ENCODE measurements around the gene SFT2D1.
A peak's percentile ranks its signal among the peaks of the same experiment; 100 is the strongest.

Gene SFT2D1

GRCh38 chr6:166318649-166319600 is 23.4 kb downstream of the SFT2D1 start:
- no peak overlapping the region for H2AFZ ChIP-seq (ENCODE audit: insufficient read depth, low read length, poor library complexity)
- no peak overlapping the region for H2AK5ac ChIP-seq (ENCODE audit: low read length)
- H2BK120ac ChIP-seq (ENCODE audit: insufficient read depth, low read length, poor library complexity) = no peak overlapping the region
- H3K36me3 ChIP-seq (ENCODE audit: control insufficient read depth in 1 of 2, insufficient read depth in 2 of 2, low read length in 2 of 2) = peaks cover 12 to 22% of the 10 kb centered on the region in 2 experiments
- no peak overlapping the region for H3K27ac ChIP-seq (ENCODE audit: low read depth, low read length)
- WGBS (ENCODE audit: extremely low coverage, insufficient coverage, insufficient read length) = no CpG with 5 or more reads among the region's 18 CpGs
- no peak overlapping the region for H4K91ac ChIP-seq (ENCODE audit: low read depth, low read length)
- no peak overlapping the region for H3K9ac ChIP-seq (ENCODE audit: low read length)
- no peak for DNase-seq
- no peaks in the 10 kb centered on the region for H3K79me1 ChIP-seq (ENCODE audit: low read length)
- no peak overlapping the region for H2BK12ac ChIP-seq (ENCODE audit: low read length)
- no peak overlapping the region for H3K4ac ChIP-seq (ENCODE audit: low read depth, low read length)
- no peak overlapping the region for H3K14ac ChIP-seq (ENCODE audit: low read length)
- no peak overlapping the region for H3K4me2 ChIP-seq (ENCODE audit: low read length)
- no peak overlapping the region for H4K8ac ChIP-seq (ENCODE audit: low read depth, low read length)
- H3K18ac ChIP-seq (ENCODE audit: low read length) = no peak overlapping the region
- no peaks in the 10 kb centered on the region for H3K4me1 ChIP-seq (ENCODE audit: control insufficient read depth in 1 of 2, insufficient read depth in 2 of 2, low read length in 2 of 2)
- no peak overlapping the region for H3K4me3 ChIP-seq (ENCODE audit: low read depth, low read length)
- no peaks in the 10 kb centered on the region for H3K27me3 ChIP-seq (ENCODE audit: insufficient read depth, low read length)
- H3K79me2 ChIP-seq (ENCODE audit: control insufficient read depth, insufficient read depth, low read length, poor library complexity) = no peaks in the 10 kb centered on the region
- no peaks in the 10 kb centered on the region for H3K9me3 ChIP-seq (ENCODE audit: insufficient read depth, low read depth, low read length)
- H3K23ac ChIP-seq (ENCODE audit: low read length) = no peak overlapping the region
- H2BK5ac ChIP-seq (ENCODE audit: low read depth, low read length, poor library complexity) = no peak overlapping the region
- H4K12ac ChIP-seq (ENCODE audit: low read depth, low read length) = no peak overlapping the region

- Histone ChIP-seq H3K4me1 (ENCODE audit: control insufficient read depth in 1 of 2, insufficient read depth in 2 of 2, low read length in 2 of 2) (no peaks in the 10 kb centered on the region), H3K27ac (ENCODE audit: low read depth, low read length) (no peak overlapping the region), H3K36me3 (ENCODE audit: control insufficient read depth in 1 of 2, insufficient read depth in 2 of 2, low read length in 2 of 2) (peaks cover 12 to 17% of the 10 kb centered on the region in 2 experiments), H3K9me3 (ENCODE audit: insufficient read depth, low read depth, low read length) (no peaks in the 10 kb centered on the region), H3K4ac (ENCODE audit: low read depth, low read length) (no peak overlapping the region), H2AFZ (ENCODE audit: insufficient read depth, low read length, poor library complexity) (no peak overlapping the region), H3K4me3 (ENCODE audit: low read depth, low read length) (no peak overlapping the region), H2BK120ac (ENCODE audit: insufficient read depth, low read length, poor library complexity) (no peak overlapping the region), H4K12ac (ENCODE audit: low read depth, low read length) (no peak overlapping the region), H3K18ac (ENCODE audit: low read length) (no peak overlapping the region), H2BK12ac (ENCODE audit: low read length) (no peak overlapping the region), H4K91ac (ENCODE audit: low read depth, low read length) (no peak overlapping the region), H3K79me2 (ENCODE audit: control insufficient read depth, insufficient read depth, low read length, poor library complexity) (no peaks in the 10 kb centered on the region), H2BK5ac (ENCODE audit: low read depth, low read length, poor library complexity) (no peak overlapping the region), H4K8ac (ENCODE audit: low read depth, low read length) (no peak overlapping the region), H3K14ac (ENCODE audit: low read length) (no peak overlapping the region), H2AK5ac (ENCODE audit: low read length) (no peak overlapping the region), H3K4me2 (ENCODE audit: low read length) (no peak overlapping the region), H3K23ac (ENCODE audit: low read length) (no peak overlapping the region), H3K79me1 (ENCODE audit: low read length) (no peaks in the 10 kb centered on the region), H3K27me3 (ENCODE audit: insufficient read depth, low read length) (no peaks in the 10 kb centered on the region), H3K9ac (ENCODE audit: low read length) (no peak overlapping the region)
- no CpG with 5 or more reads among the region's 14 CpGs for WGBS (ENCODE audit: extremely low coverage, insufficient coverage, insufficient read length)
- DNase-seq = peak; percentile 56 to 68
These were observed 24.1 kb downstream of the SFT2D1 start for GRCh38 chr6:166318227-166318626.

GRCh38 chr6:166317261-166318212 is 24.8 kb downstream of the SFT2D1 start:
- DNase-seq = peak in 1 of 2 donors; percentile 13
- Histone ChIP-seq H2AK5ac (ENCODE audit: low read length) (no peak overlapping the region), H3K14ac (ENCODE audit: low read length) (no peak overlapping the region), H3K4me2 (ENCODE audit: low read length) (no peak overlapping the region), H2BK12ac (ENCODE audit: low read length) (no peak overlapping the region), H2AFZ (ENCODE audit: insufficient read depth, low read length, poor library complexity) (no peak overlapping the region), H3K36me3 (ENCODE audit: control insufficient read depth in 1 of 2, insufficient read depth in 2 of 2, low read length in 2 of 2) (peaks cover 12 to 17% of the 10 kb centered on the region in 2 experiments), H3K27me3 (ENCODE audit: insufficient read depth, low read length) (no peaks in the 10 kb centered on the region), H3K79me2 (ENCODE audit: control insufficient read depth, insufficient read depth, low read length, poor library complexity) (no peaks in the 10 kb centered on the region), H3K79me1 (ENCODE audit: low read length) (no peaks in the 10 kb centered on the region), H3K18ac (ENCODE audit: low read length) (no peak overlapping the region), H3K27ac (ENCODE audit: low read depth, low read length) (no peak overlapping the region), H2BK5ac (ENCODE audit: low read depth, low read length, poor library complexity) (no peak overlapping the region), H3K4ac (ENCODE audit: low read depth, low read length) (no peak overlapping the region), H3K9ac (ENCODE audit: low read length) (no peak overlapping the region), H4K91ac (ENCODE audit: low read depth, low read length) (no peak overlapping the region), H3K4me3 (ENCODE audit: low read depth, low read length) (no peak overlapping the region), H3K23ac (ENCODE audit: low read length) (no peak overlapping the region), H3K9me3 (ENCODE audit: insufficient read depth, low read depth, low read length) (no peaks in the 10 kb centered on the region), H2BK120ac (ENCODE audit: insufficient read depth, low read length, poor library complexity) (no peak overlapping the region), H4K8ac (ENCODE audit: low read depth, low read length) (no peak overlapping the region), H4K12ac (ENCODE audit: low read depth, low read length) (no peak overlapping the region), H3K4me1 (ENCODE audit: control insufficient read depth in 1 of 2, insufficient read depth in 2 of 2, low read length in 2 of 2) (no peaks in the 10 kb centered on the region)
- no CpG with 5 or more reads among the region's 19 CpGs for WGBS (ENCODE audit: extremely low coverage, insufficient coverage, insufficient read length)

GRCh38 chr6:166315436-166315835 is 26.9 kb downstream of the SFT2D1 start:
- WGBS (ENCODE audit: extremely low coverage, insufficient coverage, insufficient read length) = no CpG with 5 or more reads among the region's 11 CpGs
- Histone ChIP-seq H3K14ac (ENCODE audit: low read length) (no peak overlapping the region), H3K4ac (ENCODE audit: low read depth, low read length) (no peak overlapping the region), H3K36me3 (ENCODE audit: control insufficient read depth in 1 of 2, insufficient read depth in 2 of 2, low read length in 2 of 2) (peaks cover 3 to 5% of the 10 kb centered on the region in 2 experiments), H2AK5ac (ENCODE audit: low read length) (no peak overlapping the region), H2AFZ (ENCODE audit: insufficient read depth, low read length, poor library complexity) (no peak overlapping the region), H3K4me3 (ENCODE audit: low read depth, low read length) (no peak overlapping the region), H4K12ac (ENCODE audit: low read depth, low read length) (no peak overlapping the region), H3K23ac (ENCODE audit: low read length) (no peak overlapping the region), H3K4me2 (ENCODE audit: low read length) (no peak overlapping the region), H2BK12ac (ENCODE audit: low read length) (no peak overlapping the region), H3K18ac (ENCODE audit: low read length) (no peak overlapping the region), H4K8ac (ENCODE audit: low read depth, low read length) (no peak overlapping the region), H3K79me2 (ENCODE audit: control insufficient read depth, insufficient read depth, low read length, poor library complexity) (no peaks in the 10 kb centered on the region), H3K27ac (ENCODE audit: low read depth, low read length) (no peak overlapping the region), H4K91ac (ENCODE audit: low read depth, low read length) (no peak overlapping the region), H3K27me3 (ENCODE audit: insufficient read depth, low read length) (no peaks in the 10 kb centered on the region), H2BK120ac (ENCODE audit: insufficient read depth, low read length, poor library complexity) (no peak overlapping the region), H3K9ac (ENCODE audit: low read length) (no peak overlapping the region), H3K9me3 (ENCODE audit: insufficient read depth, low read depth, low read length) (no peaks in the 10 kb centered on the region), H3K79me1 (ENCODE audit: low read length) (no peaks in the 10 kb centered on the region), H2BK5ac (ENCODE audit: low read depth, low read length, poor library complexity) (no peak overlapping the region), H3K4me1 (ENCODE audit: control insufficient read depth in 1 of 2, insufficient read depth in 2 of 2, low read length in 2 of 2) (no peaks in the 10 kb centered on the region)
- DNase-seq = no peak
